ENCODE data around the gene NCL. TPM values are rescaled to one million over a fixed set of nuclear protein-coding genes. Genes with fewer than 3 reads are reported as not detected.

Gene NCL
- total and polyA plus RNA-seq, 7 donors, result 221 to 632 (median 382) TPM

DNA sequence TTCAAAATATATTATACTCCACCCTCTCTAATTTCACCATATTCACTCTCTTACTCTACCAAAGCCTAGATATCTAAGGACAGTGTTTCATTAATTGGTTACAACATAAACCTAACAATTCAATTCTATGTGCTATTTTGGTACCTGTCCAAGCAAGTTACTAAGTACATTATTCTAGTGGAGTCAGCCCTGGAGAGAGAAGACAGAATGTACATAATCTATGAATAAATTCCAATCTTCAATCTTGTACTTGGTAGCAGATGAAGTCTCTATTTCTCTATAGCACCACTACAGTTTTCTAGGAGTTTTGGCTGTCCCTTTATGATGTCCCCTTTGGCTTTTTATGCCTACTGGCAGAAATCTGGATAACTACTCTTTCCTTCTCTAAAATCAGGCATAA is 38.3 kb upstream of the NCL start:
- TF ChIP-seq, protein P1, sequence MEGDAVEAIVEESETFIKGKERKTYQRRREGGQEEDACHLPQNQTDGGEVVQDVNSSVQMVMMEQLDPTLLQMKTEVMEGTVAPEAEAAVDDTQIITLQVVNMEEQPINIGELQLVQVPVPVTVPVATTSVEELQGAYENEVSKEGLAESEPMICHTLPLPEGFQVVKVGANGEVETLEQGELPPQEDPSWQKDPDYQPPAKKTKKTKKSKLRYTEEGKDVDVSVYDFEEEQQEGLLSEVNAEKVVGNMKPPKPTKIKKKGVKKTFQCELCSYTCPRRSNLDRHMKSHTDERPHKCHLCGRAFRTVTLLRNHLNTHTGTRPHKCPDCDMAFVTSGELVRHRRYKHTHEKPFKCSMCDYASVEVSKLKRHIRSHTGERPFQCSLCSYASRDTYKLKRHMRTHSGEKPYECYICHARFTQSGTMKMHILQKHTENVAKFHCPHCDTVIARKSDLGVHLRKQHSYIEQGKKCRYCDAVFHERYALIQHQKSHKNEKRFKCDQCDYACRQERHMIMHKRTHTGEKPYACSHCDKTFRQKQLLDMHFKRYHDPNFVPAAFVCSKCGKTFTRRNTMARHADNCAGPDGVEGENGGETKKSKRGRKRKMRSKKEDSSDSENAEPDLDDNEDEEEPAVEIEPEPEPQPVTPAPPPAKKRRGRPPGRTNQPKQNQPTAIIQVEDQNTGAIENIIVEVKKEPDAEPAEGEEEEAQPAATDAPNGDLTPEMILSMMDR (IDR thresholded peaks at IDR 0.05), result no peak
- Histone ChIP-seq H3K36me3 (ENCODE audit: insufficient read depth in 1 of 2, low read depth in 1 of 2) (peaks cover 2 to 54% of the 10 kb centered on the region in 2 donors), H3K27ac (no peak overlapping the region), H3K4me3 (no peak overlapping the region), H3K9me3 (no peaks in the 10 kb centered on the region), H3K27me3 (ENCODE audit: insufficient read depth in 3 of 3, low read length in 2 of 3) (no peaks in the 10 kb centered on the region), H3K4me1 (no peaks in the 10 kb centered on the region)
- intact Hi-C loops (cut with DNase I), result no loop called here
- ATAC-seq (no peak), DNase-seq (no peak)

DNA sequence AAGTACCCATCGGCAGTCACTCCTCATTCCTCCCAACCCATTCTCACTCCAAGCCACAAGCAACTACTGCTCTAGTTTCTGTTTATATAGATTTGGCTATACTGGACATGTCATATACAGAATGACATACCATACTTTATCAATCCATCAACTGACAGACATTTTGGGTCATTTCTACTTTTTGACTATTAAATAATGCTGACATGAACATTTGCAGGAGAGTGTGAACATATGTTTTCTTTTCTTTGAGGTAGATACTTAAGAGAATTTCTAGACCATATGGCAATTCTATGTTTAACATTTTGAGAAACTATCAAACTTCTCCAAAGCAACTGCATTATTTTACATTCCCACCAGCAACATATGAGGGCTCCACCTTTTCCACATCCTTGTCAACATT is 33.4 kb upstream of the NCL start:
- intact Hi-C loops (cut with DNase I), result no loop called here
- 86 to 89% (median 86%) methylated on average over 1 of the region's 1 CpG for WGBS, 3 donors
- Histone ChIP-seq H3K27me3 (ENCODE audit: insufficient read depth in 3 of 3, low read length in 2 of 3) (no peaks in the 10 kb centered on the region), H3K27ac (no peak overlapping the region), H3K4me1 (no peaks in the 10 kb centered on the region), H3K4me3 (no peak overlapping the region), H3K36me3 (ENCODE audit: insufficient read depth in 1 of 2, low read depth in 1 of 2) (peaks cover 0 to 11% of the 10 kb centered on the region in 2 donors), H3K9me3 (no peaks in the 10 kb centered on the region)
- TF ChIP-seq, protein P1 (IDR thresholded peaks at IDR 0.05), result no peak
- ATAC-seq (no peak), DNase-seq (no peak)

- Histone ChIP-seq H3K9me3 (no peaks in the 10 kb centered on the region), H3K4me3 (no peak overlapping the region), H3K27me3 (ENCODE audit: insufficient read depth in 3 of 3, low read length in 2 of 3) (no peaks in the 10 kb centered on the region), H3K27ac (no peak overlapping the region), H3K36me3 (ENCODE audit: insufficient read depth in 1 of 2, low read depth in 1 of 2) (no peaks in the 10 kb centered on the region), H3K4me1 (no peaks in the 10 kb centered on the region)
- intact Hi-C loops (cut with DNase I), result no loop called here
- WGBS, 3 donors, result 66 to 86% (median 81%) methylated on average over 3 of the region's 3 CpGs
- ATAC-seq (no peak), DNase-seq (no peak)
- TF ChIP-seq, protein P1 (IDR thresholded peaks at IDR 0.05), result no peak
Observed at GRCh38 chr2:231494669-231495068, 30.4 kb upstream of the NCL start.

- Histone ChIP-seq H3K4me3 (no peak overlapping the region), H3K27ac (no peak overlapping the region), H3K4me1 (no peaks in the 10 kb centered on the region), H3K9me3 (no peaks in the 10 kb centered on the region), H3K27me3 (ENCODE audit: insufficient read depth in 3 of 3, low read length in 2 of 3) (no peaks in the 10 kb centered on the region), H3K36me3 (ENCODE audit: insufficient read depth in 1 of 2, low read depth in 1 of 2) (no peaks in the 10 kb centered on the region)
- WGBS, 3 donors, result 65 to 72% (median 67%) methylated on average over 7 of the region's 7 CpGs
- no peak for DNase-seq
- intact Hi-C loops (cut with DNase I), result no loop called here
- ATAC-seq, result no peak
- TF ChIP-seq, protein P1 (IDR thresholded peaks at IDR 0.05), result no peak
Observed at GRCh38 chr2:231490801-231491200, 26.5 kb upstream of the NCL start.

- ATAC-seq (no peak), DNase-seq (no peak)
- intact Hi-C loops (cut with DNase I), result no loop called here
- no peak overlapping the region for H3K4me3 ChIP-seq
- no peaks in the 10 kb centered on the region for H3K36me3 ChIP-seq (ENCODE audit: insufficient read depth in 1 of 2, low read depth in 1 of 2)
- no peaks in the 10 kb centered on the region for H3K27me3 ChIP-seq (ENCODE audit: insufficient read depth in 3 of 3, low read length in 2 of 3)
- no peaks in the 10 kb centered on the region for H3K4me1 ChIP-seq
- WGBS, 3 donors, result 76 to 89% (median 84%) methylated on average over 14 of the region's 14 CpGs
- no peak overlapping the region for H3K27ac ChIP-seq
- no peaks in the 10 kb centered on the region for H3K9me3 ChIP-seq
- TF ChIP-seq, protein P1 (IDR thresholded peaks at IDR 0.05), result no peak
Observed at GRCh38 chr2:231489990-231490389, 25.7 kb upstream of the NCL start.

All from psoas muscle (tissue), 8 donors.